GM21825 (cell line): Measurements from ENCODE around the gene ATXN7L1.

ENCODE experiments used
- ATAC-seq: cut with Tn5 transposase; IDR thresholded peaks from one replicate; pipeline ENCODE4 v1.9.1; 2021; ENCODE audit warnings: mild to moderate bottlenecking, moderate library complexity; ENCODE audit not compliant: unreplicated experiment

ATXN7L1 gene

GRCh38 chr7:105591522-105591921, 284.9 kb downstream of the ATXN7L1 start:
- ATAC-seq, result no peak

- ATAC-seq, result no peak
Measured at GRCh38 chr7:105590793-105591192, 285.6 kb downstream of the ATXN7L1 start.

- peak; percentile 91 for ATAC-seq
Measured at GRCh38 chr7:105589356-105590077, 286.9 kb downstream of the ATXN7L1 start.

- no peak for ATAC-seq
Measured at GRCh38 chr7:105587909-105588635, 288.3 kb downstream of the ATXN7L1 start.

- no peak for ATAC-seq
Measured at GRCh38 chr7:105585850-105586500, 290.4 kb downstream of the ATXN7L1 start.

GRCh38 chr7:105584165-105584564, 292.2 kb downstream of the ATXN7L1 start:
- no peak for ATAC-seq

GRCh38 chr7:105583061-105583460, 293.3 kb downstream of the ATXN7L1 start:
- ATAC-seq, result no peak

GRCh38 chr7:105581066-105581811, 295.2 kb downstream of the ATXN7L1 start, which contains the start of gene EFCAB10:
TSS of gene EFCAB10 (minus strand) at chr7:105581493. CDS start at chr7:105581463, 30 bp downstream.
- peak; percentile 88 for ATAC-seq

GRCh38 chr7:105580022-105580740, 296.2 kb downstream of the ATXN7L1 start:
- no peak for ATAC-seq

- ATAC-seq, result no peak
Measured at GRCh38 chr7:105578496-105578895, 297.9 kb downstream of the ATXN7L1 start.

- ATAC-seq, result no peak
Measured at GRCh38 chr7:105577251-105577650, 299.1 kb downstream of the ATXN7L1 start.

- ATAC-seq, result no peak
Measured at GRCh38 chr7:105571891-105572290, 304.5 kb downstream of the ATXN7L1 start.

GRCh38 chr7:105567821-105568220, 308.6 kb downstream of the ATXN7L1 start:
- no peak for ATAC-seq

- no peak for ATAC-seq
Measured at GRCh38 chr7:105567024-105567423, 309.4 kb downstream of the ATXN7L1 start.

GRCh38 chr7:105565190-105565589, 311.2 kb downstream of the ATXN7L1 start:
- no peak for ATAC-seq

- ATAC-seq, result no peak
Measured at GRCh38 chr7:105559926-105560325, 316.5 kb downstream of the ATXN7L1 start.
